GM21526 (cell line): ENCODE data around the gene KRTAP27-1.

Source experiments
- ATAC-seq: cut with Tn5 transposase; IDR thresholded peaks from one replicate; pipeline ENCODE4 v1.9.1; 2021; ENCODE audit warnings: moderate library complexity; ENCODE audit not compliant: unreplicated experiment, low FRiP score

Gene KRTAP27-1

GRCh38 chr21:30337276-30337744 lies at the start of gene KRTAP27-1:
Gene KRTAP27-1, minus strand, starts transcription at chr21:30337694. Its CDS starts 26 bp downstream, at chr21:30337668.
- ATAC-seq, result no peak

- no peak for ATAC-seq
Measured at GRCh38 chr21:30382201-30382600, 44.7 kb upstream of the KRTAP27-1 start.

- no peak for ATAC-seq
Measured at GRCh38 chr21:30372139-30372770, 34.8 kb upstream of the KRTAP27-1 start, which contains the start of gene KRTAP13-2. Gene KRTAP13-2, minus strand, starts transcription at chr21:30372271. Its CDS starts 58 bp downstream, at chr21:30372213.

- ATAC-seq, result no peak
Measured at GRCh38 chr21:30355906-30356305, 18.4 kb upstream of the KRTAP27-1 start.

GRCh38 chr21:30354308-30355005 lies 17.0 kb upstream of the KRTAP27-1 start:
- no peak for ATAC-seq

GRCh38 chr21:30351534-30351933 lies 14.0 kb upstream of the KRTAP27-1 start:
- no peak for ATAC-seq

- ATAC-seq, result no peak
Measured at GRCh38 chr21:30349572-30349971, 12.1 kb upstream of the KRTAP27-1 start.

- ATAC-seq, result no peak
Measured at GRCh38 chr21:30348506-30348905, 11.0 kb upstream of the KRTAP27-1 start, which contains the start of gene KRTAP23-1. Gene KRTAP23-1, minus strand, starts transcription at chr21:30348606. Its CDS starts 0 bp downstream, at chr21:30348606.

- ATAC-seq, result no peak
Measured at GRCh38 chr21:30345014-30345413, 7.5 kb upstream of the KRTAP27-1 start.

GRCh38 chr21:30340714-30341573 lies 3.5 kb upstream of the KRTAP27-1 start:
- ATAC-seq, result no peak

GRCh38 chr21:30338717-30339116 lies 1.2 kb upstream of the KRTAP27-1 start:
- no peak for ATAC-seq

GRCh38 chr21:30337772-30338171 lies 278 bp upstream of the KRTAP27-1 start:
- no peak for ATAC-seq

- ATAC-seq, result no peak
Measured at GRCh38 chr21:30336596-30336995, 898 bp downstream of the KRTAP27-1 start.

- ATAC-seq, result no peak
Measured at GRCh38 chr21:30333736-30334135, 3.8 kb downstream of the KRTAP27-1 start.

- no peak for ATAC-seq
Measured at GRCh38 chr21:30332681-30333080, 4.8 kb downstream of the KRTAP27-1 start.

- no peak for ATAC-seq
Measured at GRCh38 chr21:30329203-30329875, 8.2 kb downstream of the KRTAP27-1 start.

GRCh38 chr21:30326390-30326789 lies 11.1 kb downstream of the KRTAP27-1 start:
- no peak for ATAC-seq

GRCh38 chr21:30320215-30320614 lies 17.3 kb downstream of the KRTAP27-1 start, which contains the start of gene KRTAP26-1:
Gene KRTAP26-1, minus strand, starts transcription at chr21:30320315. Its CDS starts 280 bp downstream, at chr21:30320035.
- no peak for ATAC-seq

GRCh38 chr21:30315701-30316100 lies 21.8 kb downstream of the KRTAP27-1 start:
- ATAC-seq, result no peak

GRCh38 chr21:30306884-30307283 lies 30.6 kb downstream of the KRTAP27-1 start:
- ATAC-seq, result no peak
